Cardiac muscle cell (in vitro differentiated cells and primary cell): ENCODE data around the gene HOXA3. TPM values are rescaled to one million over a fixed set of nuclear protein-coding genes. Genes with fewer than 3 reads are reported as not detected.

ENCODE experiments used
- DNase-seq, 2 donors: peaks; one replicate each; pipeline versions ENCODE4 v3.0.0 to v3.0.0-alpha.2; 2010 to 2017; ENCODE audit warnings: low read depth in 1 of 2, low spot score in 1 of 2
- H3K27ac ChIP-seq: fragments of 200-600 bp; sonication (generic); 2 replicates; pipeline ENCODE4 v1.5.1; 2016
- H3K27me3 ChIP-seq: fragments of 200-600 bp; sonication (generic); 2 replicates; pipeline ENCODE4 v1.6.0; 2016; ENCODE audit warnings: control low read depth
- H3K36me3 ChIP-seq: fragments of 200-600 bp; sonication (generic); 2 replicates; pipeline ENCODE4 v1.5.1; 2016; ENCODE audit warnings: control low read depth
- H3K4me1 ChIP-seq: fragments of 200-600 bp; sonication (generic); 2 replicates; pipeline ENCODE4 v1.8.1; 2017; ENCODE audit warnings: low read depth, mild to moderate bottlenecking, mixed run types
- H3K4me3 ChIP-seq: fragments of 200-600 bp; sonication (generic); 2 replicates; pipeline ENCODE4 v1.5.1; 2016; ENCODE audit warnings: mild to moderate bottlenecking
- H3K9me3 ChIP-seq: fragments of 200-600 bp; sonication (generic); 2 replicates; pipeline ENCODE4 v1.5.1; 2017; ENCODE audit warnings: low read depth, mild to moderate bottlenecking, control low read depth
- CTCF ChIP-seq: IDR thresholded peaks from 2 replicates; pipeline ENCODE4 v1.5.1; 2012; ENCODE audit warnings: low read depth, mild to moderate bottlenecking, low read length
- polyA plus RNA-seq: library from polyadenylated mRNA; unstranded; fragments of >200 nt; fragmentation: Nextera tagmentation; extraction: Ambion mirVana; gene quantifications from 2 replicates; pipeline ENCODE4 v1.2.1, GENCODE V29; 2016
- total RNA-seq: library from RNA; depleted of rRNA; stranded (reverse); fragments of >200 nt; gene quantifications from 2 replicates; pipeline ENCODE4 v1.2.3, GENCODE V29; 2016

Gene HOXA3
- total and polyA plus RNA-seq, 2 experiments from 2014 or later: 1.4 to 9.4 TPM

- Histone ChIP-seq H3K36me3 (no peaks in the 10 kb centered on the region), H3K27me3 (peaks cover 100% of the 10 kb centered on the region), H3K9me3 (no peaks in the 10 kb centered on the region), H3K4me3 (no peak overlapping the region), H3K4me1 (no peaks in the 10 kb centered on the region), H3K27ac (no peak overlapping the region)
- no peak for DNase-seq
- no peak for TF ChIP-seq CTCF
Observed at GRCh38 chr7:27128776-27129728, 23.3 kb downstream of the HOXA3 start.

GRCh38 chr7:27128034-27128433 is 24.3 kb downstream of the HOXA3 start:
- Histone ChIP-seq H3K9me3 (no peaks in the 10 kb centered on the region), H3K4me1 (no peaks in the 10 kb centered on the region), H3K4me3 (no peak overlapping the region), H3K27me3 (peaks cover 100% of the 10 kb centered on the region), H3K27ac (no peak overlapping the region), H3K36me3 (no peaks in the 10 kb centered on the region)
- DNase-seq: no peak
- TF ChIP-seq CTCF: no peak

GRCh38 chr7:27126596-27127327 is 25.6 kb downstream of the HOXA3 start:
- Histone ChIP-seq H3K27ac (no peak overlapping the region), H3K36me3 (no peaks in the 10 kb centered on the region), H3K27me3 (peaks cover 100% of the 10 kb centered on the region), H3K4me1 (no peaks in the 10 kb centered on the region), H3K4me3 (no peak overlapping the region), H3K9me3 (no peaks in the 10 kb centered on the region)
- DNase-seq: no peak
- TF ChIP-seq CTCF: no peak

- no peak for TF ChIP-seq CTCF
- DNase-seq: no peak
- H3K4me1 ChIP-seq: no peaks in the 10 kb centered on the region
- H3K27me3 ChIP-seq: peaks cover 100% of the 10 kb centered on the region
- H3K9me3 ChIP-seq: no peaks in the 10 kb centered on the region
- H3K36me3 ChIP-seq: no peaks in the 10 kb centered on the region
- no peak overlapping the region for H3K4me3 ChIP-seq
- no peak overlapping the region for H3K27ac ChIP-seq
Observed at GRCh38 chr7:27125986-27126394, 26.4 kb downstream of the HOXA3 start.

- no peak for DNase-seq
- peaks cover 100% of the 10 kb centered on the region for H3K27me3 ChIP-seq
- no peak for TF ChIP-seq CTCF
- H3K9me3 ChIP-seq: no peaks in the 10 kb centered on the region
- no peak overlapping the region for H3K4me3 ChIP-seq
- no peak overlapping the region for H3K27ac ChIP-seq
- H3K4me1 ChIP-seq: no peaks in the 10 kb centered on the region
- no peaks in the 10 kb centered on the region for H3K36me3 ChIP-seq
Observed at GRCh38 chr7:27124902-27125689, 27.3 kb downstream of the HOXA3 start.
